Uterus (tissue), 4 donors: Measurements from ENCODE around the gene MITF. TPM values are rescaled to one million over a fixed set of nuclear protein-coding genes. Genes with fewer than 3 reads are reported as not detected.

Experiments used
- DNase-seq, 2 donors: peaks; one replicate each; pipeline ENCODE4 v3.0.0-alpha.2; 2019 to 2020
- H3K27ac ChIP-seq, 2 donors: fragments of 200-600 bp; sonication (generic); 1 replicate in 1 of 2; 2 replicates in 1 of 2; pipeline ENCODE4 v1.5.1; 2016 to 2018
- H3K27me3 ChIP-seq, 2 donors: fragments of 200-600 bp; sonication (generic); one replicate each; pipeline ENCODE4 v1.5.1; 2018 to 2019; ENCODE audit warnings: control low read depth in 1 of 2
- H3K36me3 ChIP-seq, 2 donors: fragments of 200-600 bp; sonication (generic); one replicate each; pipeline ENCODE4 v1.5.1; 2019; ENCODE audit warnings: control low read depth in 1 of 2
- H3K4me1 ChIP-seq, 2 donors: fragments of 200-600 bp; sonication (generic); one replicate each; pipeline ENCODE4 v1.5.1; 2018 to 2019; ENCODE audit warnings: control low read depth in 1 of 2
- H3K4me3 ChIP-seq, 2 donors: fragments of 200-600 bp; sonication (generic); 1 replicate in 1 of 2; 2 replicates in 1 of 2; pipeline ENCODE4 v1.5.1; 2018 to 2019; ENCODE audit warnings: mild to moderate bottlenecking in 1 of 2
- H3K9me3 ChIP-seq, 2 donors: fragments of 200-600 bp; sonication (generic); one replicate each; pipeline ENCODE4 v1.5.1; 2019; ENCODE audit warnings: control low read depth in 1 of 2
- POLR2A ChIP-seq, 2 donors: fragments of 450-650 bp; IDR thresholded peaks; one replicate each; pipeline ENCODE4 v1.6.1; 2016; ENCODE audit warnings: antibody characterized with exemption in 2 of 2, mild to moderate bottlenecking in 1 of 2, moderate library complexity in 1 of 2
- intact Hi-C: fragments of 100-400 bp; cut with DNase I; formaldehyde crosslinking; loops from one replicate; pipeline ENCODE4 v1.15.1; 2023; ENCODE audit warnings: low total_unique reads
- total RNA-seq, 4 donors: library from RNA; depleted of rRNA in 3 of 4; stranded (reverse); fragments of >200 nt in 3 of 4; gene quantifications; one replicate each; pipeline versions ENCODE4 v1.1.0 to v1.2.4, GENCODE V29; 2014 to 2023
- TF ChIP-seq, protein P1 (sequence below), 4 experiments: fragments of 200-600 bp in 2 of 4; fragments of 450-650 bp in 2 of 4; sonication (generic) in 2 of 4; IDR thresholded peaks; one replicate each; pipeline ENCODE4 v1.5.1; 2016 to 2019; ENCODE audit warnings: antibody characterized with exemption in 4 of 4, mild to moderate bottlenecking in 2 of 4, moderate library complexity in 1 of 4
- donor health status: DM: yes; HTN: yes; CAD: no.

MITF gene
- total RNA-seq, 4 donors from 2014 or later: 18.2 to 66.0 (median 52.6) TPM

DNA sequence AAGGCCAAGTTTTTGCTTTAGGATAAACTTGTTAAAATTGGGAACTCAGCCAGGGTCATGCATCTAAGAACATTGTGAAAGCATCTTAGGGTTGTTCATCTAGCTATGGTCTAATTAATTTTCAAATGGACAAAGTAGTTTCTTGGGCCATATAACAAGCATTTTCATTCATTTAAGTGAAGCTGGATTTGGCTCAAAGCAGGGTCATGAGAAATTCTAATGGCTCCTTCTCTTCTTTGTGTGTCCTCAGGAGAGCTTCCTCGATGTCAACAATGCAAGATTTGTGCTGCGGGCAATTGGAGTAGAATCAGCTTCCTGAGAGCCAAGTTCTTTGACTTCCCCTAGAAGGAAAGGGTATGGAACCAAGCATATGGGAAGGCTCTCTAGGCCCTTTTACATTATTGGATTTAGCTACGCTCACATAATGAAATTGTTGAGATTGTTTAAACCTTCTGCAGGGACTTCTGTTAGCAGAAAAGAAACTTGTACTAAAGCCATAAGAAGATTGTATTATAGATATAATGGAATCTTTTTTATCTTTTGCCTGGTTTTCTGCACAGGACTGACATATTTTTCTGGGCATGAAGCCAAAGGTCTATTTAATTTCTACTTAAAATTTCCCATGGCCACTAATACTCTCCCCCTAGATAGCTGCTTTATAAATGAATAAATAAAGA is 258.5 kb downstream of the MITF start:
- no peak for DNase-seq
- intact Hi-C loops: no loop called here

GRCh38 chr3:69998759-69999139 is 259.5 kb downstream of the MITF start:
- Histone ChIP-seq H3K36me3 (no peaks in the 10 kb centered on the region), H3K27ac (peak overlapping the region; percentile 77 to 86), H3K9me3 (no peaks in the 10 kb centered on the region), H3K4me1 (no peaks in the 10 kb centered on the region), H3K27me3 (no peaks in the 10 kb centered on the region), H3K4me3 (peak overlapping the region; percentile 10 to 17)
- TF ChIP-seq, protein P1, sequence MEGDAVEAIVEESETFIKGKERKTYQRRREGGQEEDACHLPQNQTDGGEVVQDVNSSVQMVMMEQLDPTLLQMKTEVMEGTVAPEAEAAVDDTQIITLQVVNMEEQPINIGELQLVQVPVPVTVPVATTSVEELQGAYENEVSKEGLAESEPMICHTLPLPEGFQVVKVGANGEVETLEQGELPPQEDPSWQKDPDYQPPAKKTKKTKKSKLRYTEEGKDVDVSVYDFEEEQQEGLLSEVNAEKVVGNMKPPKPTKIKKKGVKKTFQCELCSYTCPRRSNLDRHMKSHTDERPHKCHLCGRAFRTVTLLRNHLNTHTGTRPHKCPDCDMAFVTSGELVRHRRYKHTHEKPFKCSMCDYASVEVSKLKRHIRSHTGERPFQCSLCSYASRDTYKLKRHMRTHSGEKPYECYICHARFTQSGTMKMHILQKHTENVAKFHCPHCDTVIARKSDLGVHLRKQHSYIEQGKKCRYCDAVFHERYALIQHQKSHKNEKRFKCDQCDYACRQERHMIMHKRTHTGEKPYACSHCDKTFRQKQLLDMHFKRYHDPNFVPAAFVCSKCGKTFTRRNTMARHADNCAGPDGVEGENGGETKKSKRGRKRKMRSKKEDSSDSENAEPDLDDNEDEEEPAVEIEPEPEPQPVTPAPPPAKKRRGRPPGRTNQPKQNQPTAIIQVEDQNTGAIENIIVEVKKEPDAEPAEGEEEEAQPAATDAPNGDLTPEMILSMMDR (IDR thresholded peaks at IDR 0.05): no peak
- TF ChIP-seq POLR2A (IDR thresholded peaks at IDR 0.05): no peak
- peak in 1 of 2 donors; percentile 16 for DNase-seq
- intact Hi-C loops: no loop called here

More for the DNA sequence above, 258.5 kb downstream of the MITF start:
- no peaks in the 10 kb centered on the region for H3K36me3 ChIP-seq
- no peaks in the 10 kb centered on the region for H3K9me3 ChIP-seq
- no peaks in the 10 kb centered on the region for H3K4me1 ChIP-seq
- H3K4me3 ChIP-seq: no peak overlapping the region
- peak overlapping the region; percentile 77 to 86 for H3K27ac ChIP-seq
- no peak for TF ChIP-seq POLR2A (IDR thresholded peaks at IDR 0.05)
- TF ChIP-seq, protein P1 (IDR thresholded peaks at IDR 0.05): no peak
- H3K27me3 ChIP-seq: no peaks in the 10 kb centered on the region

- TF ChIP-seq POLR2A (IDR thresholded peaks at IDR 0.05): no peak
- TF ChIP-seq, protein P1 (IDR thresholded peaks at IDR 0.05): no peak
- intact Hi-C loops: no loop called here
- Histone ChIP-seq H3K9me3 (no peaks in the 10 kb centered on the region), H3K4me3 (peak within 1 kb of the TSS; percentile 10 to 17), H3K4me1 (no peaks in the 10 kb centered on the region), H3K36me3 (no peaks in the 10 kb centered on the region), H3K27ac (peak within 1 kb of the TSS; percentile 77 to 86), H3K27me3 (no peaks in the 10 kb centered on the region)
- DNase-seq: peak; percentile 23 to 38
These were observed 260.1 kb downstream of the MITF start, which contains the start of gene SAMMSON for GRCh38 chr3:69999140-70000027. Gene SAMMSON (plus strand): TSS chr3:69999733.

DNA sequence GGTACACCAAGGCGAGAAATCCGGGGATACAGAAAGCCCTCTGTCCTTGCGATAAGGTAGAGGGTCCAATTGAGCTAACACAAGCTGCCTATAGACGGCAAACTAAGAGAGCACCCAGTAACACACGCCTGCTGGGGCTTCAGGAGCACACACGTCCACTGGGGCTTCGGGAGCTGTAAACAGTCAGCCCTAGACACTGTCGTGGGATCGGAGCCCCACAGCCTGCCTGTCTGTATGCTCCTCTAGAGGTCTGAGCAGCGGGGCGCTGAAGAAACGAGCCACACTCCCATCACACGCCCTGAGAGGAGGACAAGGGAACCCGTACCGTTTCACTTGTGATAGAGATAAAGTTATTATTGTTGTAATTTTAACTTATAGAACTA is 260.8 kb downstream of the MITF start:
- no peaks in the 10 kb centered on the region for H3K4me1 ChIP-seq
- no peak for TF ChIP-seq POLR2A (IDR thresholded peaks at IDR 0.05)
- TF ChIP-seq, protein P1 (IDR thresholded peaks at IDR 0.05): no peak
- peak overlapping the region in 1 of 2 donors; percentile 77 for H3K27ac ChIP-seq
- H3K36me3 ChIP-seq: no peaks in the 10 kb centered on the region
- intact Hi-C loops: no loop called here
- no peaks in the 10 kb centered on the region for H3K9me3 ChIP-seq
- H3K27me3 ChIP-seq: no peaks in the 10 kb centered on the region
- no peak for DNase-seq
- H3K4me3 ChIP-seq: no peak overlapping the region
